Measurements from ENCODE around the gene PRKCE.

PRKCE gene

GRCh38 chr2:46145017-46145416 is 493.5 kb downstream of the PRKCE start:
- 94% methylated on average over 5 of the region's 5 CpGs for WGBS
- no peak overlapping the region for H2AK5ac ChIP-seq (ENCODE audit: low read length, severe bottlenecking)

GRCh38 chr2:46145840-46146239 is 494.4 kb downstream of the PRKCE start:
- Histone ChIP-seq H2BK120ac (ENCODE audit: low read depth, low read length) (no peak overlapping the region), H2BK15ac (ENCODE audit: low read depth, poor library complexity, severe bottlenecking) (no peak overlapping the region), H4K91ac (ENCODE audit: low read length) (no peak overlapping the region), H3K36me3 (ENCODE audit: control insufficient read depth in 1 of 2, insufficient read depth in 2 of 2, low read depth in 1 of 2, low read length in 2 of 2) (peaks cover 11 to 40% of the 10 kb centered on the region in 2 experiments), H3K23ac (ENCODE audit: low read length in 2 of 2) (no peak overlapping the region), H3K4ac (ENCODE audit: low read depth in 1 of 2, low read length in 2 of 2) (no peak overlapping the region), H2AFZ (ENCODE audit: low read depth, low read length) (no peak overlapping the region), H3K9me3 (ENCODE audit: control insufficient read depth, low read length) (no peaks in the 10 kb centered on the region), H4K8ac (ENCODE audit: low read length) (no peak overlapping the region), H3K27me3 (ENCODE audit: control insufficient read depth in 1 of 2, insufficient read depth in 1 of 2, low read length in 2 of 2) (no peaks in the 10 kb centered on the region), H2AK5ac (ENCODE audit: low read length, severe bottlenecking) (no peak overlapping the region), H3K18ac (ENCODE audit: low read depth in 1 of 2, low read length in 2 of 2) (no peak overlapping the region), H3K9ac (ENCODE audit: low read length) (no peak overlapping the region), H2BK5ac (ENCODE audit: low read depth, low read length, poor library complexity, severe bottlenecking) (no peak overlapping the region), H3K14ac (ENCODE audit: low read length in 2 of 2) (no peak overlapping the region), H3K27ac (ENCODE audit: low read length, poor library complexity, severe bottlenecking) (no peak overlapping the region), H3K4me1 (ENCODE audit: control insufficient read depth, insufficient read depth, low read depth, low read length) (peaks cover 13% of the 10 kb centered on the region), H3K4me3 (ENCODE audit: insufficient read depth in 1 of 2, low read depth in 1 of 2, low read length in 2 of 2) (no peak overlapping the region), H3K4me2 (ENCODE audit: low read length, poor library complexity, severe bottlenecking) (no peak overlapping the region), H3K79me1 (replicated peaks; ENCODE audit: low read length, poor library complexity, severe bottlenecking) (peaks cover 2% of the 10 kb centered on the region), H2BK12ac (ENCODE audit: low read length in 2 of 2) (no peak overlapping the region)
- no peak for DNase-seq

More at GRCh38 chr2:46145017-46145416, 493.5 kb downstream of the PRKCE start:
- no peaks in the 10 kb centered on the region for H3K9me3 ChIP-seq (ENCODE audit: control insufficient read depth, low read length)
- no peak overlapping the region for H2AFZ ChIP-seq (ENCODE audit: low read depth, low read length)
- H2BK15ac ChIP-seq (ENCODE audit: low read depth, poor library complexity, severe bottlenecking): no peak overlapping the region
- no peak overlapping the region for H2BK120ac ChIP-seq (ENCODE audit: low read depth, low read length)
- H3K27ac ChIP-seq (ENCODE audit: low read length, poor library complexity, severe bottlenecking): no peak overlapping the region
- H3K4me1 ChIP-seq (ENCODE audit: control insufficient read depth, insufficient read depth, low read depth, low read length): peaks cover 10% of the 10 kb centered on the region
- no peak overlapping the region for H3K4me2 ChIP-seq (ENCODE audit: low read length, poor library complexity, severe bottlenecking)
- peak overlapping the region; percentile 54 for H4K8ac ChIP-seq (ENCODE audit: low read length)
- no peaks in the 10 kb centered on the region for H3K27me3 ChIP-seq (ENCODE audit: control insufficient read depth in 1 of 2, insufficient read depth in 1 of 2, low read length in 2 of 2)
- no peak overlapping the region for H3K4me3 ChIP-seq (ENCODE audit: insufficient read depth in 1 of 2, low read depth in 1 of 2, low read length in 2 of 2)
- no peak overlapping the region for H3K4ac ChIP-seq (ENCODE audit: low read depth in 1 of 2, low read length in 2 of 2)
- no peak overlapping the region for H2BK12ac ChIP-seq (ENCODE audit: low read length in 2 of 2)
- H3K79me1 ChIP-seq (replicated peaks; ENCODE audit: low read length, poor library complexity, severe bottlenecking): peaks cover 2% of the 10 kb centered on the region
- H2BK5ac ChIP-seq (ENCODE audit: low read depth, low read length, poor library complexity, severe bottlenecking): no peak overlapping the region
- no peak overlapping the region for H4K91ac ChIP-seq (ENCODE audit: low read length)
- no peak overlapping the region for H3K9ac ChIP-seq (ENCODE audit: low read length)
- no peak for DNase-seq
- no peak overlapping the region for H3K18ac ChIP-seq (ENCODE audit: low read depth in 1 of 2, low read length in 2 of 2)
- peaks cover 11 to 40% of the 10 kb centered on the region in 2 experiments for H3K36me3 ChIP-seq (ENCODE audit: control insufficient read depth in 1 of 2, insufficient read depth in 2 of 2, low read depth in 1 of 2, low read length in 2 of 2)
- no peak overlapping the region for H3K23ac ChIP-seq (ENCODE audit: low read length in 2 of 2)
- H3K14ac ChIP-seq (ENCODE audit: low read length in 2 of 2): no peak overlapping the region

GRCh38 chr2:46146866-46147502 is 495.5 kb downstream of the PRKCE start:
- no peak overlapping the region for H2BK5ac ChIP-seq (ENCODE audit: low read depth, low read length, poor library complexity, severe bottlenecking)
- H3K9me3 ChIP-seq (ENCODE audit: control insufficient read depth, low read length): no peaks in the 10 kb centered on the region
- H3K18ac ChIP-seq (ENCODE audit: low read depth in 1 of 2, low read length in 2 of 2): no peak overlapping the region
- H3K14ac ChIP-seq (ENCODE audit: low read length in 2 of 2): no peak overlapping the region
- no peak overlapping the region for H3K27ac ChIP-seq (ENCODE audit: low read length, poor library complexity, severe bottlenecking)
- H2BK12ac ChIP-seq (ENCODE audit: low read length in 2 of 2): no peak overlapping the region
- H3K4me1 ChIP-seq (ENCODE audit: control insufficient read depth, insufficient read depth, low read depth, low read length): peaks cover 18% of the 10 kb centered on the region
- H3K36me3 ChIP-seq (ENCODE audit: control insufficient read depth in 1 of 2, insufficient read depth in 2 of 2, low read depth in 1 of 2, low read length in 2 of 2): peaks cover 11 to 44% of the 10 kb centered on the region in 2 experiments
- H3K27me3 ChIP-seq (ENCODE audit: control insufficient read depth in 1 of 2, insufficient read depth in 1 of 2, low read length in 2 of 2): no peaks in the 10 kb centered on the region
- no peak overlapping the region for H4K91ac ChIP-seq (ENCODE audit: low read length)
- no peak overlapping the region for H4K8ac ChIP-seq (ENCODE audit: low read length)
- H2BK120ac ChIP-seq (ENCODE audit: low read depth, low read length): no peak overlapping the region
- H3K9ac ChIP-seq (ENCODE audit: low read length): no peak overlapping the region
- no peak for DNase-seq
- H3K4me2 ChIP-seq (ENCODE audit: low read length, poor library complexity, severe bottlenecking): no peak overlapping the region
- no peak overlapping the region for H2BK15ac ChIP-seq (ENCODE audit: low read depth, poor library complexity, severe bottlenecking)
- no peak overlapping the region for H2AK5ac ChIP-seq (ENCODE audit: low read length, severe bottlenecking)
- H3K79me1 ChIP-seq (replicated peaks; ENCODE audit: low read length, poor library complexity, severe bottlenecking): peaks cover 2% of the 10 kb centered on the region
- no peak overlapping the region for H3K23ac ChIP-seq (ENCODE audit: low read length in 2 of 2)
- whole genome bisulfite sequencing: 95% methylated on average over 3 of the region's 4 CpGs
- H3K4ac ChIP-seq (ENCODE audit: low read depth in 1 of 2, low read length in 2 of 2): no peak overlapping the region
- H2AFZ ChIP-seq (ENCODE audit: low read depth, low read length): no peak overlapping the region
- H3K4me3 ChIP-seq (ENCODE audit: insufficient read depth in 1 of 2, low read depth in 1 of 2, low read length in 2 of 2): no peak overlapping the region

GRCh38 chr2:46147626-46148368 is 496.3 kb downstream of the PRKCE start:
- H3K23ac ChIP-seq (ENCODE audit: low read length in 2 of 2): no peak overlapping the region
- no peak overlapping the region for H2BK12ac ChIP-seq (ENCODE audit: low read length in 2 of 2)
- H3K9me3 ChIP-seq (ENCODE audit: control insufficient read depth, low read length): no peaks in the 10 kb centered on the region
- H3K36me3 ChIP-seq (ENCODE audit: control insufficient read depth in 1 of 2, insufficient read depth in 2 of 2, low read depth in 1 of 2, low read length in 2 of 2): peaks cover 11 to 44% of the 10 kb centered on the region in 2 experiments
- WGBS: over 99% methylated on average over 6 of the region's 6 CpGs
- H3K4ac ChIP-seq (ENCODE audit: low read depth in 1 of 2, low read length in 2 of 2): no peak overlapping the region
- H4K91ac ChIP-seq (ENCODE audit: low read length): no peak overlapping the region
- H3K4me2 ChIP-seq (ENCODE audit: low read length, poor library complexity, severe bottlenecking): no peak overlapping the region
- no peak overlapping the region for H3K9ac ChIP-seq (ENCODE audit: low read length)
- H3K14ac ChIP-seq (ENCODE audit: low read length in 2 of 2): no peak overlapping the region
- DNase-seq: no peak
- H2BK15ac ChIP-seq (ENCODE audit: low read depth, poor library complexity, severe bottlenecking): no peak overlapping the region
- H3K18ac ChIP-seq (ENCODE audit: low read depth in 1 of 2, low read length in 2 of 2): no peak overlapping the region
- H3K79me1 ChIP-seq (replicated peaks; ENCODE audit: low read length, poor library complexity, severe bottlenecking): no peaks in the 10 kb centered on the region
- no peak overlapping the region for H3K27ac ChIP-seq (ENCODE audit: low read length, poor library complexity, severe bottlenecking)
- H2AFZ ChIP-seq (ENCODE audit: low read depth, low read length): no peak overlapping the region
- no peak overlapping the region for H2BK5ac ChIP-seq (ENCODE audit: low read depth, low read length, poor library complexity, severe bottlenecking)
- H2BK120ac ChIP-seq (ENCODE audit: low read depth, low read length): no peak overlapping the region
- peaks cover 15% of the 10 kb centered on the region for H3K4me1 ChIP-seq (ENCODE audit: control insufficient read depth, insufficient read depth, low read depth, low read length)
- no peak overlapping the region for H4K8ac ChIP-seq (ENCODE audit: low read length)
- no peak overlapping the region for H2AK5ac ChIP-seq (ENCODE audit: low read length, severe bottlenecking)
- no peak overlapping the region for H3K4me3 ChIP-seq (ENCODE audit: insufficient read depth in 1 of 2, low read depth in 1 of 2, low read length in 2 of 2)
- H3K27me3 ChIP-seq (ENCODE audit: control insufficient read depth in 1 of 2, insufficient read depth in 1 of 2, low read length in 2 of 2): no peaks in the 10 kb centered on the region

All from mesenchymal stem cell (in vitro differentiated cells and primary cell).